ENCODE data around the gene SMYD3.
"Not testable (repeated sequence)": the region's sequence is repeated elsewhere in the genome, so short reads cannot be mapped to it uniquely, and the experiment has no call there.

The SMYD3 gene

DNA sequence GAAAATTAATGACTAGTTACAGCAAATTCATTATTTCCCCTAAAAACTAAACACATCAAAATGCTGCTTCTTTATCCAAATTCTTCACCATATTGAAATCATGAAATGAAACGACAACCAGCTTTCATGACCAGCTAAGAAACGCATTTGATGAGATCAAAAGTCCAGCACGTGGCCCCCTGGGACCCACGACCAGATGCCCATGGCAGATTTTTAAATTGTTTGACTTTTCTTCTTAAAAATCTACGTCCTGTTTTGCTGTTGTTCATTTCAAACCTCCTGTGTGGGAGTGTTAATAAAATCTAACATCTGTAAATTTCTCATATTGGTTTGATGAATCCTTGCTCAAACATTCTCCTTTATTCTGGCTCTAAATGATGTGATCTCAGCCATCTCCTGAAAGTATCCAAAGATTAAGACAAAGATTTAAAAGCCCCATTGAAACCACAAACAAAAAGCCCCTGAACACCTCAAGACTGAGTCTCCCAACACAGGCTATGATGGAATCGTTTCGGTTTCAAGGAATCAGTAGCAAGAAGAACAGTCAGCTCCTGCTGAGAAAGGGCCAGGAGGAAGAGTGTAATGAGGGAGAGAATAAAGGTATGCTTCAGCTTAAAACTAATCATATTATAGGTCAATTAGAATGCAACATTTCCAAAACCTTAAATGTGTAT, 523.6 kb downstream of the SMYD3 start:
- TF ChIP-seq ZNF274 (IDR thresholded peaks at IDR 0.05; ENCODE audit: low read depth, low read length), result no peak
- no peak overlapping the region for H3K4me3 ChIP-seq (ENCODE audit: low read length)

DNA sequence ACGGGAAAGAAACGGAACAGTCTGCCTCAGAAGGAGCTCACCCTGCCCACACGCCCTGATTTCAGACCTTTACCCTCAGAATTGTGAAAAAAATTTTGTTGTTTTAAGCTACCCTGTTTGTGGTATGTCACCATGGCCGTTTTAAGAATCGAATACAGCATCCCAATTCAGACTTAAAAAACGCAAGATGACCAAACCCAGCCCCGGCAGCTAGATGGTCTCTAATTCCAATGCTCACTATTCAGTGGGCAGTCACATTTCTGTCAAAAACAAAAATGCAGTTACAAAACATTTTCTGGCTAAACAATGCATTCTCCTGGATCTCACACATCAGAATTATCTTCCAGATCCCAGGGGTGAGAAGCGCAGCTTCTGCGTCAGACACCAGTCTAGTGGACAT, 527.5 kb downstream of the SMYD3 start:
- no peak overlapping the region for H3K4me3 ChIP-seq (ENCODE audit: low read length)
- TF ChIP-seq ZNF274 (IDR thresholded peaks at IDR 0.05; ENCODE audit: low read depth, low read length), result no peak

DNA sequence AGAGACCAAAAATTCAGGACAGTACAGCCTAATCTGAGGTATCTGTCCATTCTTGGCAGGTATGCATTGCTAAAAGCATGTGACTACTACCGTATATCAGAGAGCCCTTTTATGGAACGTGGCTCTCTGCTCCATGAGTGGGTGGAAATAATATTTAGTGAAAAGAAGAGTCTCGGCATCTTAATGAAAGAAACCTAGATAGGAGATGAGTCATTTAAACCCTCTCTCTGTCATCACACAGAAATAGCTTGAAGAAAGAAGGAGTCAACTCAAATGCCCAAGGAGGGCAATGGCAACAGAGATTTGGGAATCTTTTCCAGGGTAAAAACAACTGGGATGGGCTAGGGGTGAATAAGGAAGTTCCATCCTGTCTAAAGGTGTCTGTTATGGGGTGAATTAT, 528.2 kb downstream of the SMYD3 start:
- no peak overlapping the region for H3K4me3 ChIP-seq (ENCODE audit: low read length)
- no peak for TF ChIP-seq ZNF274 (IDR thresholded peaks at IDR 0.05; ENCODE audit: low read depth, low read length)

DNA sequence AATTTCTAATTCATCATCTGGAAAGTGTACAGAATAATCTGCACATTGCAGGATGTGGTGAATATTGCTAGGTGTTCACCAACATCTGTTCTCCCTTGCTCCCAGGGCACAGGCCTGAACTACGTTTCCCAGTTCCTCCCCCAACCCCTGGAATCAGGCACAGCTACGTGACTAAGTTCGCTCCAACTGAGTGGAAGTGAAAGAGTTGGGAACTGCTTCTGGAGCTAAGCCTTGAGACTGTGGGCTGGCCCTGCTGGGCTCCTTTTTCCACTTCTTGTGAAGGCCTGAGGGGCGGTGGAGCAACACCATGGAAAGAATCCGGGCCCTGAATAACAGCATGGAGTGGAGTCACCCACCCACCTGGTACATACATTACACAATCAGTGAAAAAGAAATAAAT, 534.6 kb downstream of the SMYD3 start:
- no peak overlapping the region for H3K4me3 ChIP-seq (ENCODE audit: low read length)
- TF ChIP-seq ZNF274 (IDR thresholded peaks at IDR 0.05; ENCODE audit: low read depth, low read length), result no peak

DNA sequence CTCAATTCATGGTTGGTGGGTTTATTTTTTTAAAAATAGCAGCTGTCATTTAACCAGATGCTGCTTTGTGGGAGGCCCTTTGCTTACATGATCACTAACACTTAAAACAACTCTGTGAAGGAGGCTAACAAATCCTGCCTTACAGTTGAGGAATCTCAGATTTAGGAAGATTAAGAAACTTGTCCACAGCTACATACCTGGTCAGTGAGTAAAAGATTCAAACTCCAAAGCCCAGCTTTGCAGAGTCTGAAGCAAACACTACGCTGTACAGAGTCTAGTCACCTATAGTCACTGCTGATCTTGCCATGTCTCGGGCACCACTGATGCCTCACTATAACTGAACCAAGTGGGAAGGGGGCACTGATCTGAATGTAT, 535.4 kb downstream of the SMYD3 start:
- H3K4me3 ChIP-seq (ENCODE audit: low read length), result no peak overlapping the region
- TF ChIP-seq ZNF274 (IDR thresholded peaks at IDR 0.05; ENCODE audit: low read depth, low read length), result no peak

DNA sequence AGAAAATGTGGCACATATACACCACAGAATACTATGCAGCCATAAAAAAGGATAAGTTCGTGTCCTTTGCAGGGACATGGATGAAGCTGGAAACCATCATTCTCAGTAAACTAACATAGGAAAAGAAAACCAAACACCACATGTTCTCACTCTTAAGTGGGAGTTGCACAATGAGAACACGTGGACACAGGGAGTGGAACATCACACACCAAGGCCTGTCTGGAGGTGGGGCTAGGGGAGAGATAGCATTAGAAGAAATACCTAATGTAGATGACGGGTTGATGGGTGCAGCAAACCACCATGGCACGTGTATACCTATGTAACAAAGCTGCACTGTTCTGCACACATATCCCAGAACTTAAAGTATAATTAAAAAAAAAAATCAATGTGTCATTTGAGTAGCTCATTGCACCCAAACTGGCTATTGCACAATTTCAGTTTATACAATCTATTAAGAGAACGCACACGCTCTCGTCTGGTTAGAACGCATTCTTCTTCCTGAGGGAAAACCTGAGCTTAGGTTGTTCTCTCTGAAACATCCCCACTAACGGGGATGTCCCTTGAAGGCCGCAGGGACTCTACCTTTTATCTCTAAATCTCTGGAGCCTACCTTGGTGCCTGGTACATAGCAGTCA, 535.9 kb downstream of the SMYD3 start:
- not testable (repeated sequence) for H3K4me3 ChIP-seq (ENCODE audit: low read length)

DNA sequence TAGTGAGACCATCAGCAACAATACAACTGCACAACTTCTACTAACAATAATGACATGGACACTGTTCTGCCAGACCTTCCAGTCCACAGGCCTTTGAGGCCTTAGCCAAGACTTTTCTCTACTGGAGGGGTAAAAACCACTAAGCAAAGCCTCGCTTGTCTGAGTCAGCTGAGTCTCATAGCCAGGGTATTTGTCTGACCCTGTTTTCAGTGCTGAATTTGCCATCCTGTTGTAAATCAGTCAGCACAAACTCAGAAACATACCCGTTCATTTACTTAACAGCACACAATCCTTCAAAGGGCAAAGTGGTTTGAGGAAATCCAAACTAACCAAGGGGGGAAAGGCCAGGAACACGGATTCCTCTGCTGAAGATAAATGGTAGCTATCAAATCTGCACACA, 537.8 kb downstream of the SMYD3 start:
- TF ChIP-seq ZNF274 (IDR thresholded peaks at IDR 0.05; ENCODE audit: low read depth, low read length), result no peak
- H3K4me3 ChIP-seq (ENCODE audit: low read length), result no peak overlapping the region

DNA sequence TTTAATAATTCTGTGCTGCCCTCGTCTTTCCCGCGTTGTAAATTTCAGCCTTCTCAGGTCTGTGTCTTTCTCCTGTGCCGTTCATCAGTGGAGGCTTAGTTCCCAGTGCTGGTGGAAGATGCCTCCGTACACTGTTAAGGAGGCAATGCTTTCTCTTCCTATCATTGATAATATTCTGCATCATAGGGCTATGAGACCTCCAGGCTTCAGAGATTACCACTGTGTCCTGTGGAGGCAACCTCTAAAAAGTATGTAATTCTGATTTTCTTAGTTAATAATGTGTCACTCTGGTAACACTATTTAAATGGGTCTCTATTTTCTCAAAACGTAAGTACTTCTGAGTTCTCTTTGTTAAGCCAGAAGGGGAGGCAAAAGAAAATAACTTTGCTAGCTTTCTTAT, 538.3 kb downstream of the SMYD3 start:
- H3K4me3 ChIP-seq (ENCODE audit: low read length), result no peak overlapping the region
- TF ChIP-seq ZNF274 (IDR thresholded peaks at IDR 0.05; ENCODE audit: low read depth, low read length), result no peak

DNA sequence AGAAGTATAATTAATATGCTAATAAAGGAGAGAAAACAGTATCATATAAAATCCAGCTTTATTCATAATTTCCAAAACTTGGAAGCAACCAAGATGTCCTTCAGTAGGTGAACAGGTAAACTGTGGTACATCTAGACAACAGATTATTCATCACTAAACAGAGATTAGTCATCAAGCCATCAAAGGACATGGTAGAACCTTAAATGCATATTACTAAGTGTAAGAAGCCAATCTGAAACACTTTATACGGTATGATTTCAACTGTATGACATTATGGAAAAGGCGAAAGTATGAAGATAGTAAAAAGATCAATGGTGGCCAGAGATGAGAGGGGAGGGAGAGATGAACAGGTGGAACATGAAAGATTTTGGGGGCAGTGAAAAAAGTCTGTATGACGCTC, 541.7 kb downstream of the SMYD3 start:
- no peak overlapping the region for H3K4me3 ChIP-seq (ENCODE audit: low read length)
- no peak for TF ChIP-seq ZNF274 (IDR thresholded peaks at IDR 0.05; ENCODE audit: low read depth, low read length)

DNA sequence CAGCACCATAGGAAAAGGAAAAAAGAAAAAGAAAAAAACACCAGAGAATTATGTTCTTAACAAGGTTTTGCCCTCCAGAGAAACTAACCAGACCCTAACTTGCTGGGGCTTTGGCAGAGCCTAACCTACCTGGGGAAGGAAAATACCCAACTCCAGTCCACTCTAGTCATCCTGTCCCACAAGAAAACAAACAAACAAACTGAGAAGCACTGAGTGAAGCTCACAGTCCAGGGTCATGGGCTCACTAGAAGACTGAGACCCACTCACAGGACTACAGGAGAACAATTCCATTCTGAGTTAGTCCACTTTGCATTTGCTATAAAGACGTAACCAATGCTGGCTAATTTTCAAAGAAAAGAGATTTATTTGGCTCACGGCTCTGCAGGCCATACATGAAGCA, 543.4 kb downstream of the SMYD3 start:
- H3K4me3 ChIP-seq (ENCODE audit: low read length), result no peak overlapping the region
- no peak for TF ChIP-seq ZNF274 (IDR thresholded peaks at IDR 0.05; ENCODE audit: low read depth, low read length)

DNA sequence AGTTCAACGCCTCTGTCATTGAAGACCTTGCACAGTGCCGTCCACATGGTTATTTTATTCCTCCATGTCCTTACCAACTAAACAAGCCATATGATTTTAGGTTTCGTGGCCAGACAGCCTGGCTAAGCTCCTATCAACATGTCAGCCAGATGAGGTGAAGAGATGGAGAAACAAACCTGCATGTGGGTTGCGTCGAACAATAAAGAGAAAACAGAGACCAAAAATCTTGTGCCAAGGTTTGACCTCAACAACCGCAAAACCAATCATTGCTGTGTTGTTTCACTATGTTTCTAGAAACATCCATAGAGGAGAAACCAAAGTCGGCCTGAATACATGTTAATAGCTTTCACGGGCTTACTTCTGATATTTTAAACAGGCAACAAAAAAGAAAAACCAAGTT, 544.6 kb downstream of the SMYD3 start:
- no peak overlapping the region for H3K4me3 ChIP-seq (ENCODE audit: low read length)
- TF ChIP-seq ZNF274 (IDR thresholded peaks at IDR 0.05; ENCODE audit: low read depth, low read length), result no peak

DNA sequence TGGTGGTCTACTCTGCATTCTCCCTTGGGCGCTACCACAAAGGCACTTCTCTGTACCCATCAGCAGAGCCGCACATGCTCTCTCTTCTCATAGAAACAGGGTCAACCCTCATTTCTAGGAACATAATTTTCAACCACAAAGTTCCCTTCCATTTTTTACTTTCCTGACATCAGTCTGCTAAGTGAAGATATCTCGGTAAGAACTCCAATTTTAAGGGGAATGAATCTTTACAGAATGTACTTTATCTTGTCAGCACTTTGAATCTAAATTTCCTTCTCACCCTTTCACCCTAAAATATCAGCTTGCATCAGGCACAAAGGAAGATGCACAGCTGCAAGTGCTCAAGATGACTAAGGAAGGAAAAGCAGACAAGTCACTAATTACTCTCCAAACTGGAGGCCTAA, 545.9 kb downstream of the SMYD3 start:
- H3K4me3 ChIP-seq (ENCODE audit: low read length), result no peak overlapping the region
- TF ChIP-seq ZNF274 (IDR thresholded peaks at IDR 0.05; ENCODE audit: low read depth, low read length), result no peak

DNA sequence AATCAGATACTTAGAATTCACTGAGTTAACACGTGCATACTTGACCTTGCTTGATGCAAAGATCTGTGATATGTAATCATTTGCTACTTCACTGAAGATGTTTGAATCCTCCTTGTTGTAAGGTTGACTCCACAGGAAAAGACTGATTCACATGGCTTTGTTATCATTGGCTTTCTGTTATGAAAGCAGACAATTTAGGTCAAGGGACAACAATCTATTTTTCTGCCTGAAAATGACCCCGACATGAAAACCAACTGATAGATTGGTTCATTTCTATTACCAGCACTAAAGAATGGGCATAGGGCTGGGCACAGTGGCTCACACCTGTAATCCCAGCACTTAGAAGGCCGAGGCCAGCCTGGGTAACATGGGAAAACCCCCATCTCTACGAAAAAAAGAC, 546.9 kb downstream of the SMYD3 start:
- no peak overlapping the region for H3K4me3 ChIP-seq (ENCODE audit: low read length)
- TF ChIP-seq ZNF274 (IDR thresholded peaks at IDR 0.05; ENCODE audit: low read depth, low read length), result no peak

DNA sequence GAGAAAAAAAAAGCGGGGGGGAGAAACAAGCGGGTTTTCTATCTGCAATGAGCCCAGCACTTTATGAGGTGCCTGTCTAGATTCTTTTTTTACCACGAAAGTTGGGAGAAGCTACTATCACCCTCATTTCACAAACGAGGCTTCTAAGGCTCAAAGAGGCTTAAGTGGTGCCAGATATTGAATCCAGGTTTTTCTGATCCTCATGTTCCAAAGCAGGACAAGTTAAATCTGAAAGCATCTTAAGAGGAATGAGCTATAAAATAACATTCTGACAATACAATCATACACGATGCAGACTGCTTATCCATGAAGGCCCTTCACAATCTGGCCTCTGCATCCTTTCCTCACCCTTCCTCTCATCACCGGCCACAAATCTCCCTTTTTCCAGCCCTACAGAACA, 549.1 kb downstream of the SMYD3 start:
- TF ChIP-seq ZNF274 (IDR thresholded peaks at IDR 0.05; ENCODE audit: low read depth, low read length), result no peak
- no peak overlapping the region for H3K4me3 ChIP-seq (ENCODE audit: low read length)

DNA sequence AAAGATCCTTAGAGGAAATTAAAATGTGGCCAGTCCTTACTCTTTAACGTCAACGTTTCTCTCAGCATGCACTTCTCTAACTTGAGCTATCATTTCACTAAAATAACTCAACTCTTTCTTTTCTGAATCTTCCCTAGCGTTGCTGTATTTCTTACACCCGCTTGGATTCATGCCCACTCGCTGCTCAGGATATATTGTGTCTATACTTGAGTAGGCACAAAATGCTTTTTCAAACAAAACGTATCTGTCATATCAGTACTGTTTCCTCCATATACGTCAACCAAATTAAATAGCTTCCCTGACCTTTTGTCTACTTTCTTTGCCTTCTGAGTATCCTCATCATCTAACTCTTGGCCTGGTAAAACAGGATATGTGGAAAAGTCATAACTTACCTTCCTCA, 549.7 kb downstream of the SMYD3 start:
- no peak for TF ChIP-seq ZNF274 (IDR thresholded peaks at IDR 0.05; ENCODE audit: low read depth, low read length)
- H3K4me3 ChIP-seq (ENCODE audit: low read length), result no peak overlapping the region

DNA sequence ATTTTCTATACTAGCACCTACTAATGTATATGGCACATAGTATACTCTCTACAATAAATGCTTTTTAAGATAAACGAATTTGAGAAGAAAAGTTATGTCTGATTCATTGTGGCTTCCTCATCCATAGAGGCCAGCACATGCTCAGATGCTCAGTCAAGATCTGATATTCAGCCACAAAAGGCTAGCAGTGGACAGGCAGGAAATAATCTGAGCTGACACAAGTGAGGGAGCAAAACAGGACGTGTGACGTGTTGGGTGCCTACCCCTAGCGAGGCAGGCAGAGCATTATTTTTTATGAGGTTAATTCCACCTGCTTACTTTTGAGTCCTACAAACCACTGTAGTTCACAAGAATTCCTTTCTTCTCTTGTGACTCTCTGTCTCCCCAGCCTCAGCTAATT, 550.9 kb downstream of the SMYD3 start:
- H3K4me3 ChIP-seq (ENCODE audit: low read length), result no peak overlapping the region
- no peak for TF ChIP-seq ZNF274 (IDR thresholded peaks at IDR 0.05; ENCODE audit: low read depth, low read length)
